ENCODE data around the gene CAMK2D.

Gene CAMK2D

DNA sequence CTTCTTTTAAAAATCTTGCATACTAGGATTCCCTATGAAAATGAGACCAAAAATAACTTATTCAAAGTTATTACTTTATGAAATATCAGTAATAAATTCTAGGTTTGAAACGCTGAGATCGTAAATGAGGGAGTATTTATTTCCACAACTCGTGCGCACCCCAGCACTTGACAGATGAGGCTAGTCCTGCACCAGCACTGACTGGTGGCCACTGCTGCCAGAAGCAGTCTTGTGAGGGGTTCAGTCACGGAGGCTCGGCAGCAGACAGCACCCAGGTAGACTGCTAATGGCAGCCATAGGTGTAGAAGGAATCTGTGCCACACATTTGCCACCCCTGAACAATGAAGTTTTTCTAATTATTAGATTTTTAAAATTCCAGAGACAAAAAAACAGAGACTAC lies 248.7 kb downstream of the CAMK2D start:
- DNase-seq = no peak

DNA sequence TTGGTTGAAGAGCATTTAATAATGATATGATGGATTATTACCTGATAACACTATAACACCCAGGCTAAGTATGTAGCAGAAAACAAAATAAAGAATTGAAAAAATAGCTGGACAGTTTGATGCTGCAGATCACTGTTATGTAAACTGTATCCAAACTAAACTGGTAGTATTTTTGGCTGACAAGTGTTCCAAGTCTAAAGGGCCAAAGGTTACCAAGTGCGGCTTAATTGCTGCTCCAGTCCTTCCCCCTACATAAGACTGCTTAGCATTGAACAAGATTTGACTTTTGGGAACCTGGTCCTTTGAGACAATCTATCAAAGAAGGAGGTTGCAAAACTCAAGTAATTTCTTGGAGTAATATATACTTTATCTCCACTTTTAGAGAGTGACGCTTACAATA lies 249.6 kb downstream of the CAMK2D start:
- no peak for DNase-seq

- no peak for DNase-seq
Observed at GRCh38 chr4:113509851-113510250, 251.7 kb downstream of the CAMK2D start.

- no peak for DNase-seq
Observed at GRCh38 chr4:113505044-113505443, 256.5 kb downstream of the CAMK2D start.

DNA sequence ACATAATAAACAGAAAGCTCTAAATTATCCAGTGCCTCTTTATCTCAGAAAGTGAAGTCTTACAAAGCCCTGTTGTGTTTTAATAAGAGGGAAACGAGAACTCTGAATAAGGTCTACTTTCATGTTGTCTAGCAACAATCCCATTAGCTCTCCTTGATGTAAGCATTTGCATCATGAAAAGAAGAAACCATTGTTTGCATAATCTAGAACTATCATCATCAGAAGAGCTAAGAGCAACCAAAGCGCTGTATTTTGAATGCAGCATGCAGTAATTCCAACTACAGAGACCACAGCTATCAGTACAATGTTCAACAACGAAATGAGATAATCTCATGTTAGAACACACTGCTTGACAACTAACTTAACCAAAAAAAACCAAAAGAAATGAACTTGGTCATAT lies 257.1 kb downstream of the CAMK2D start:
- DNase-seq = no peak

- DNase-seq = no peak
Observed at GRCh38 chr4:113503691-113504090, 257.8 kb downstream of the CAMK2D start.

GRCh38 chr4:113502906-113503305 lies 258.6 kb downstream of the CAMK2D start:
- DNase-seq = no peak

DNA sequence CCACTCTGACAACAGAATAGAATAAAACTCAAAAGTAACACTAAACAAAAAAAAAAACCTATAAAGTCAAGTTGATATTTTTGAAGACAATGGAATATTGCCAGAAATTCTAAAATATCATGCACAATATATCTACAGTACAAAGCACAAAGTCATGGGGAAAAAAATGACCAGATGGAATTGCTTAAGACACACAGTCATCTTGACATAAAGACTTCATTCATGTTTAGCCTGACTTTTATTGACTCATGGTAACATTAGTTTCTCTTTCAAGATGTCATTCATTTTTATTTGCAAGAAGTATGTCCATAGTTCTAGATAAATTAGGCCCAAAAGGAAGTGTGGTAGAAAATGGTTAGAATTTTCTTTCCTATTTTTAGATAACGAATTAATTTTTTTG lies 259.1 kb downstream of the CAMK2D start:
- DNase-seq = no peak

DNA sequence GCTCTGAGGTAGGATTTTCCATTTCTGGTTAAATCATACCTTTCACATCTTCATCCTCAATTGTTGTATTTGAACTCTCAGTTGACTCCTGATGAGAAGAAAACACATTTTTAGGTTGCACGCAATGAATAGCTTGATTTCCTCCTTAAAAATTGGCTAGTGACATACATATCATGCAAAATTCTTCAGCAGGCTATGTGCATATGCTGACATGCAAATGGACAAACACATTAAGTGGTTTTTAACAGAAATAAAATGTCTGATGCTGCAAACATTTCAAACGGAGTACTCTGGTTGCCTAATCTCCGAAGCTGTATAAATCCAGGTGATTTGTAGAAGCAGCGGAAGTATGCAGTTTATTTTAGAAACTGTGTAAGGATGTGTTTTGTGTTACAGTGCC lies 261.1 kb downstream of the CAMK2D start:
- no peak for DNase-seq

DNA sequence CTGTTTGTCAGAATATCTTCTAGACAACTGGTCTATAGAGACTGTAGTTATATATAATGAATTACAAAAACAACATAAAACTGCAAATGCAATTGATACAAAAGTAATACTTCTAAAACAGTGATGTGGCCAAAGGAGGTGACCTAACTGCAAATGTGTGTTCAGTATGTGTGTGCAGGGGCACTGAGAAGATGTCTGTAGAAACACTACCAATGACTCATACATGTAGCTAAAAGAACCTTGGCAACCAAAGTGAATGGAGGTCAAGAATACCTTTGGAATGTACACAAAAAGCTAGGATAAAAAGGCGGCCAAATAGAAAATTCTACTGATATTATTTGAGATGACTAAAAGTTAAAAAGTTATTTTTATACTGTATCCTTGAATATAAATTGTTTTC lies 261.8 kb downstream of the CAMK2D start:
- DNase-seq = no peak

DNA sequence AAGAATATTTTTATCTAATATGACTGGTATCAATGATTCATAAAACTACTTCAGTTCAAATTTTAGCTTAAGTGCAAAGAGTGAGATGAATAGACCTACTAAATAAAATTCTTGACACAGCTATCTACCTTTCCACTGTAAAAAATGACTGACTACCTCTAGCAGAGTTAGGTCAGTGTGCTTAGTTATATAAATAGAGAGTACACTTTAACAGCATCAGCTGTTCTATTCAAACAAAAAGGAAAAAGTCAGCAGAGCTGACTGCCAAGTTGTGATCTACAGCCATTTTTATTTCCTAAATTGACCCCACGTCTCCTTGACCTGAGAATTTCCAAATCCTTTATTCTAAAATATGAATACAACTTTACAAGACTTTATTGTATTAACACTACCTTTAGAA lies 262.4 kb downstream of the CAMK2D start:
- DNase-seq = no peak

DNA sequence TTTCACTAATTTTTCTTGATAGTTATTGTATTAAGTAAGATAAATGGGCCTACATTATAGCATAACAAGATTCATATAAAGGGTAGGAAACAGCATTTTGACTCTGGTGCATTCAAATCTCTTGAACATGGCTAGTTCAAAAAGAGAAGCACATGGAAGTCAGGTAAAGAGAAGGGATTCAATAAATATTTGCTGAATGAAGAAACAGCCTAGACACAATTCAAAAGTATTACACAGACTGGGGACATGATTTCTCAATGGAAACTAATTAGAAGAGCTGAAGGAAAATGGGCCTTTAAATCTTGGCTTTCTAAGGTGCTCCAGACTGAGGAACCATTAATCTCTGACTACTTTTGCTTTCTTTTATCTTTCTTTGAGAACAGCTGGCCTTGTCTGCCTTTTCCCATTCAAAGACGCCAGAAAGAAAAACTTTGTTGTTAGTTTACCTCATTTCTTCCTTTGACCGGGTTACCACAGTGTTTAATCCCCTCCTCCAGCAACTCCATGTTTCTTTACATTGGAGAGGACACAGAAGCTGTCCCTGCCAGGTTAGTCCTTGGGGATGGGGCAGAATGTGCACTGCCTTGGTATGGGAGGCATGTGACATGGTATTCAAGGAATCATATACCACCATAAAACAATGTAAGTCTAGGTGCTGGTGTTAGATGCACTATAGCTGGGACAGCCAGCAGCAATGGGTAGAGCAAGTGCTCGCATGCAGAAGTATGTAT lies 264.2 kb downstream of the CAMK2D start:
- no peak for DNase-seq

DNA sequence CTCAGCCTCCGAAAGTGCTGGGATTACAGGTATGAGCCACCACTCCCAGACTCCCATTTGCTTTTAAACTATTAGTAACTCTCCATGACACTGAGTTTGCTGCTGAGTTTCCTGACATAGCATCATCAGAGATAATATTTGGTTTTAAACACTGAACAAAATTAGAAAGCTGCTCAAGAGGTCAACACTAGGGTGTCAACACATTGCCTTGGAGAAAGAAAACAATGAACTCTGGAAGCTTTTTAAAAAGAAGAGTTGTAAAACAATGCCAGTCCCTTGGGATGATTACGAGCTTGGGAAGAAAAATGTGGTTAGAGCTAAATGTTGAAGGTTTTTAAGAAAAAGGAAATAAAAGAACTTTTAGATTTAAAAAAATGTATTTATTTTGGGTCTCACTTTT lies 264.8 kb downstream of the CAMK2D start:
- no peak for DNase-seq

DNA sequence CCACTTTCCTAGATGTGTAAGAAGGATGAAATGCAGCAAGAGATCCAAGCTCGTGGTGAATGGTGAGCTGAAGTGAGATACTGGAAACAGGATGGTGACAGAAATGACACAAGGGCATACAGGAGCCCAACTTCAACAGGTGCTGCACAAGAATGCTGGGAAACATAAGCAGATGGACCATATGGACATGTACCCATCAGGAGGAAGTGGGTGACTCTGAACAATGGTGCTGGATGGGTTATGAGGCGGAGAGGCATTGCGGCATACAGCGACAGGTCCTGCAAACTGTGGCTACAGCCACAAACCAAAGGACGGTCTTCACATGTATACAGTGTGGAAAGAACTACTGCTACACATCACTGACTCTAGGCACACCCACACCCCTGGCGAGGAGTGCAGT lies 265.7 kb downstream of the CAMK2D start:
- DNase-seq = no peak

DNA sequence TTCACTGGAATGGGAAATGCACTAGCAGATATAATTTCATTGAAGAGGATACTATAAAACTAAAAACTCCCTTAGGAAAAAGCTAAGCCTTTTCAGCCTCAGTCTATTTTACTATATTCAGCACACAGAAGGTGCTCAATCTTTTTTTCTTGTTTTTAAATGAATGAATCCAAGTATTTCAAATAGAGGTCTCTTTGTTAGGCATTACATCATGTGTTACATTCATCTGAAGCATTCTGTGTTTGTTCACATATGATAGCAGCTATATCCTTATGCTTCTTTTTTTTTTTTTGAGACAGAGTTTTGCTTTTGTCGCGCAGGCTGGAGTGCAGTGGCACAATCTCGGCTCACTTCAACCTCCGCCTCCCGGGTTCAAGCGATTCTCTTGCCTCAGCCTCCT lies 278.4 kb downstream of the CAMK2D start:
- no peak for DNase-seq

- no peak for DNase-seq
Observed at GRCh38 chr4:113482325-113482724, 279.2 kb downstream of the CAMK2D start.

DNA sequence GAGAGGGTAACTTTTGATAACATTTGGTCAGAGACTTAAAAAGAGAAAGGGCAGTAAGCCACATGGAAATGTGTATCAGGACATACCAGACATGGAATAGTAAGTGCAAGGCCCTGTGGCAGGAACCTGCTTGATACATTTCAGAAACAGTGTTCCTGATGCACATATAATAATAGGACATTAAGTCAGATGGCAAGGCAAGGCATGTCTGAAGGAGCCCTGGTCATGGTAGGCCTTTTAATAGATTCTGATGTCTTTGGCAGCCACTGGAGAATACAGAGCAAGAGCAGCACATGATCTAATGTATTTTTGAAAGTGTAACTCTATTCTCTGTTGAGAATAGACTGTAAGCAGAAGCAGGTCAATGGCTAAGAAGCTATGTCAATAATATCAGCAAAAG lies 279.7 kb downstream of the CAMK2D start:
- no peak for DNase-seq

DNA sequence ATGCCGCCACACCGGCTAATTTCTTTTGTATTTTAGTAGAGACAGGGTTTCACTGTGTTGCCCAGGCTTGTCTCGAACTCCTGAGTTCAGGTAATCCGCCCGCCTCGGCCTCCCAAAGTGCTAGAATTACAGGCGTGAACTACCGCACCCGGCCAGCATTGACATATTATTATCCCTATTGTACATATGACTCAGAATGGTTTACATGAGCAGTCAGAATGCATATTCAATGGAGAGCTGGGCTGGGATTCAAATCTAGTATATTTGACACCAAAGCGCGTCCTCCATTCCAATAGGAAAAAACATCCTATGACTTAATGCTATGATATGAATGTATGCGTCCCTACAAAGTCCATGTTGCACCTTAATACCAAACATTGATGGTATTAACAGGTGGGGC lies 281.4 kb downstream of the CAMK2D start:
- no peak for DNase-seq

GRCh38 chr4:113478032-113478431 lies 283.5 kb downstream of the CAMK2D start:
- DNase-seq = no peak

- DNase-seq = no peak
Observed at GRCh38 chr4:113476800-113477199, 284.7 kb downstream of the CAMK2D start.

DNA sequence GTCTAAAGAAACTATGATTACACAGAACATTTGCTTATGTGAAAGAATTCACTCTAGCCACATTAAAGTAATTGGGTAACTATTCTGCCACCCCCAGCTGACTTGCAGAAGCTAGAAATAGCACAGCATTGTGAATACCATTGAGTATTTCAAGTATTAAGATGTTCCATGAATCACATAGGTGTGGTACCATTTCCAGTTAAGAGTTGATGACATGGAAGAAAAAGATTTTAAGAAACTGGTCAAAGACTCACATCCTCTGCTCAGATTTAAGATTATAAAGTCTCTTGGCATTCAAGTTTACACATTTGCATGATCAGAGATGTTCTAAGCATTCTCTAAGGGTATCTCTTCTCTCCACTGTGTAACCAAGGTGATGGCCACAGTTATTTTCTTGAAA lies 287.5 kb downstream of the CAMK2D start:
- DNase-seq = no peak

DNA sequence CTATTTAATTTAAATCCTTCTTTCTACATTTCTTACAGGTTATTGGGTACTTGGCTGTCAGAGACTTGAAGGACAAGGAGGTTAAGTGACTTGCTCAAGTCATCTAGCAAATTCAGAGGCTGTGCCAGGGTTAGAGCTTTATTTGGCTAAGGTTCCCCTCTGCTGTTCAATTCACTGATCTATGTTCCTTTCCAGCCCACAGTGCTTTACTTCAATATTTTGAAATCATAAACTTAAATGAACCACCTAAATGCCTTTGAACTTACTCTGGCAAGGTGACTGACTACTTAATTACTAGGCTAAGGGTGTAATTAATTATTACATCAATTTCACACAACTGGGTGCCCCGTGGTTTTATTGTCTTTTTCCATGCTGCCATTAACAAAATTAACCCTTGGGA lies 288.7 kb downstream of the CAMK2D start:
- no peak for DNase-seq

DNA sequence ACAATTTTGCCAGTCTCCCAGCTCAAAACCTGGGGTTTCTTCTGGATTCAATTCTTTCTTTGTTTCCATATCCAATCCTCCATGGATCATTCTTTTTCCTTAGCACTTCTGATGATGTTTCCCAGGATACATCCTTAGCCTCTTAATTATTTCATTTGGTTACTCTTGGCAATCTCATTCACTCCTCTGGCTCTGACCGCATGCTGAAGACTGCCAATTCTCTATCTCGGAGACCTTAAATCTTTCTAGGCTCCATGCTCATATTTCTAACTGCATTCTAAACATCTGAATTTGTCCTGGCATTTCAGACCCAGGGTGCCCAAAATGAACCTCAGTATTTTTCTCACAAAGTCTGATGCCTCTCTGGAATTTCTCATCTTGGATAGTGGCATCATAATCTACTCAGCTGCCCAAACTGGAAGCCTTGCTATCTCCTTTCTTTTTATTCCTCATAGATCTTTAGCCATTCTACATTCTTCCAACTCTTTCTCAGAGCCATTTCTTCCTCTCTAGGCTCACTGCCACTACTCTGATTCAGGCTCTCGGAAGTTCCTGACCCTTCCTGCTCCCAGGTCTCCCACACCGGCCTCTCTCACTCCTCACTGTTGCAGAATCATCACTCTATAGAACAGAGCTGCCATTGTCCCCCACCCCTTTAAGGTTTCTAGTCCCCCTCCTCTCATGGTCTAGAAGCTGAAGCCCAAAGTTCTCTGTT lies 290.2 kb downstream of the CAMK2D start:
- DNase-seq = no peak

- no peak for DNase-seq
Observed at GRCh38 chr4:113469926-113470325, 291.6 kb downstream of the CAMK2D start.

- no peak for DNase-seq
Observed at GRCh38 chr4:113469023-113469390, 292.5 kb downstream of the CAMK2D start.

Measured in SHP77 (cell line).